Femur (tissue), 1 donor: Measurements from ENCODE around the gene MTA3.
A peak's percentile ranks its signal among the peaks of the same experiment; 100 is the strongest.

Source experiments
- DNase-seq: peaks from one replicate; pipeline ENCODE4 v3.0.0-alpha.2; 2017

MTA3 gene

DNA sequence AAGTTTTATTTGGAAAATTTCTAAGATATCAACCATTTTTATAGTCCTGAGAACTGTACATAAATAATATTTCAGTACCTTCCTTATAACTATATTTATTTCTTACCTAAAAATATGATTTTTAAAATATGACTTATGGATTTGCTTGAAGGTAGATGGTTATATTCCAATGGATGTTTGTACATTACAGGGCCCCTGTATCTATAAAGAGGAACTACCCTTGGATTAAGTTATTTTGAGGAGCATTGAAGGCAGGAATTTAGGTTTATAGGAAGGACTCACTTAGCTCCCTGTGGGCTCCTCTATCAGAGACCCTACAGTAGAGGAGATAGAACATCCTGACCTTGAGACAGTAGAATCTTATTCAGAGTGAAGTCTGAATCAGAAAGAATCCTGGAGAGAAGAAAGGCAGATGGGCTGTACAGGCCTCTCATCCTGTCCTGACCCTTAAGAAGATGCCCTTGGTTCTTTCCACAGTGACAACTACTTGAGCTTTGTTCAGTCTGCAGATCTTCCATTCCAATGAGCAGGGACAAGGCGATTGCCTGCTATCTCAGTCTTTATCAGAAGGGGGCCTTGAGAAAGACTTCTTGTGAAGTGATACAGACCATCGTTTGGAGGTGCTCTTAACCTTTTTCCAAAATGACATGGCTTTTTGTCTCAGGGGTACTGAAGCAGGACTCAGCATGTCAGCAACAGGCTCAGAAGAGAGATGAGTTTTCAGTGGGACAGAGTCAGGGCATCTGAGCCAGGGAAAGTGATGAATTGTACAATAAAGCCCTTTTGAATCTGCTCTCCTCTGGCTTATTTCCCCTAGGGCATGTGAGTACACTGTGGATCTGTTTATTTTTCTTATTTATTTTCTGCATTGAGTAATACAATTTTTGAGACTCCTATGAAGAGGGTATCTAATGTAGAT is 174.6 kb downstream of the MTA3 start:
- no peak for DNase-seq

DNA sequence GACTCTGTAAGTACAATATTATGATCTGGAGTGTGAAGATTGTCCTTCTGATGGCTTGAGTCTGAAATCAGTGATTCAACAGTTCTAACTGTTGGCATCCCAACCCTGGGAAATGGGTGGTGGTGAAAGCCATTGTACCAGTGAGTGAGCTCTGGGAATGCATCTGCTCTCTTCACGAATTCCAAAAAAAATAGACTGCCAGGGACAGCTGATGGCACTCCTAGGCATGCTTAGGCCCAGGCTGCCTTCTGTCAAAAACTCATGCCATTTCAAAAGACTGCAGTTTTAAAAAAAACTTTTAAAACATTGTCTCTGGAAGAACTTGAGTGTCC is 175.2 kb downstream of the MTA3 start:
- DNase-seq, result no peak

DNA sequence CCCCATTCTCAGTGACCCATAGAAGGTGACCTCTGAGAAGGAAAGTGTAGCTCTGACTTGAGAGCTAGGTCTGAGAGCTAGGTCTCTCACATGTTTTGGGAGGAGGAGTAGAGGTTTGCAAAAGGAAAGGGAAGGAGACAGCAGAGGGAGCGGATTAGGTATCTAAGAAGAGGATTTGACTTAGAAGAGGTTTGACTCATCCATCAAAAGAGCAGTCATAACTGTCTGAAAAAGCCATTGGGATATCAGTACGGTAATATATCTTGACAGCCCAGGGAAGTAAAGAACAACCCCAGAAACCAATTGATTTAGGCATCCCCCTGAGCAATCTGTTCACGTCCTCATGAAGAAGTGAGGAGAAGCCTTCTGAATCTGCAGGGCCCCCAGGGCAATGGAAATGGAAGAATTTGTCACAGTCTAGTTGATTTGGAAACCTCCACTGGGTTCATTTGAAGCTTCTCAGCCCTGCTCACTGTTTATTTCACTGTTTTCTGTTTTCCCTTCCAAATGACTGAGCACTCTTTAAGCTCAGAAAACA is 176.2 kb downstream of the MTA3 start:
- no peak for DNase-seq

DNA sequence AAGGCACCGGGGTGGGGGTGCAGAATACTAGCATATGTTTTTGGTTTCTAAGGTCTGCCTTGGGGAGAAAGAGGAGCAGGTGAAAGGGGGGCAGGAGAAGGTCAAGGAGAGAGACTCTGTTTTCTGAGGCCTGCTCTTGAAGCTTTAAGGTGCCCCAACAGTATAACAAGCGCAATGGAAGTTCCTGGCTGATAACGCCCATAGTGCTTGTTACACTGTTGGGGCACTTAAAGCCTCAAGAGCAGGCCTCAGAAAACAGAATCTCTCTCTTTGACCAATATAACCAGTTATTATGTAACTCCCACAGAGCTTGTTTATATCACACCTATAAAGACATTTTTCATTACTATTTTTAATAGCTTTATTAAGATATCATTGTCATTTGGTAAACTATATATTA is 179.0 kb downstream of the MTA3 start:
- no peak for DNase-seq

DNA sequence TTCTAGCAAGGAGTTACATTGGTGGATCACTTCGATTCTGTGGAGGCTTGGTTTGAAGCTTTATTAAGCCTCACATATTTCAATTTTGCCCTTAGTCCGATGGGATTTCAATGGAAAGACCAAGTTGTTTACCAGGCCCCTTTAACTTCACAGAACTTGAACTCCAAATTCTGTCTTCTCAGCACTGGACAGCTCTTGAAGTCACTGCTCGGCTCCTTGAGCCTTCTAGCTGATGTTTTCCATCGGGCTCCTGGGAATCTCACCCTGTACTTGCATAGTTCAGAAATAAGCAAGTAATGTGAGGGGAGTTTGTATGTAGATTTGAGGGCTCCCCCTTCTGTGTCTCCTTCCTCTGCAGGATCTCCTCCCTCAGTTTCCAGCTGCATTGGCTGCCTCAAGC is 180.4 kb downstream of the MTA3 start:
- DNase-seq, result no peak

DNA sequence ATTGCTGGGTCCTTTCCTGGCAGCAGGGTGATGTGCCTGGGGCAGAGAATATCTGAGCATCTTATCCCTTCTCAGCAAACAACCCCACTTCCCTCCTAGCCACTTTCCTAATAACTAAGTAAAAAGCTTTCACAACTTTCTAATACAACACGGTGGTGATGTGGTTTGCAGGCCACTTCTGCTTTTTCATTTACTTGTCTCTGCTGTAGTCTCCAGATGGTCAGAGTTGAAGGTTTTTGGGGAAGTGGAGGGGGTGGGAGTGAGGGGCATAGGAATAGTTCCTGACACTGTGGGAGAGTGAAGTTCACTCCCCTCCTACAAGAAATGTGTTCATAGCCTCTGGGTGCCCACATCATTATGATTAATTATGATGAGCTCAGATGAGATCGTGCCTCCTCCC is 183.9 kb downstream of the MTA3 start:
- DNase-seq, result peak; percentile 51

DNA sequence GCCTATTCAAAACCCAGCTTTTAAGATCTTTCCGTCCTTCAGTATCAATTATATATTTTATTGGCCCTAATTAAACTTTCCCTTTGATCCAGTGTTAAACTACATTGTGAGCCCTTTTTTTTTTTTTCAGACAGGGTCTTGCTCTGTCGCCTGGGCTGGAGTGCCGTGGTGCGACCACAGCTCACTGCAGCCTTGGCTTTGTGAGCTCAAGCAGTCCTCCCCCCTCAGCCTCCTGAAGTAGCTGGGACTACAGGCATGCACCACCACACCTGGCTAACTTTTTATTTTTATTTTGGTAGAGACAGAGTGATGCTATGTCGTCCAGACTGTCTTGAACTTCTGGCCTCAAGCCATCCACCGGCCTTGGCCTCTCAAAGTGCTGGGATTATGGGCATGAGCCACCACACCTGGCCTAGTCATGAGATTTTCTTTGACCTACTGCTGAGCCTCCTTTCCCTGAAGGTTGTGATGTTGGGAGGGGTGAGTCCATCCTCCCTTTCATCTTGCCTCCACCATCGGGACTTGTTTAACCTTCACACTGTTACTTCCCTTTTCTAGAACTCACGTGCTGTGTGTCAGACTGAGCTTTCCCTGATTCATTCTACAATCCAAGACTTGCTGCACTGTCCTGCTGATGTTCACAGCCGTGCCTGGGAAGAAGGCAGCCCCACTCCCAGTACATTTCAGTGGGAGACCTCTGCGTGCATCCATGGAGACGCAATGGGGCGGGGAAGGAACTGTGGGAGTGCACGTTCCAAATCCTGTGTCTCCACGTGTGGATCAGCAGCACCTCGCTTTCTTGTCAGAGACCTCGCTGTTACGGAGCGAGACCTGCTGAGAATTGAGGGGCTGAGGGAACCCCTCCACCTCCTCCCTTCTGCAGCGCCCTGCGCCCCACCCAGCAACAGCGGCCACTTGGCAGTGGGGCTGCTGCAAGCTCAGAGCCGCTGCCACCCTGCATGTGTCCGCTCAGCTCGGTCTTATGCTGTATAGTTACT is 184.7 kb downstream of the MTA3 start:
- no peak for DNase-seq

DNA sequence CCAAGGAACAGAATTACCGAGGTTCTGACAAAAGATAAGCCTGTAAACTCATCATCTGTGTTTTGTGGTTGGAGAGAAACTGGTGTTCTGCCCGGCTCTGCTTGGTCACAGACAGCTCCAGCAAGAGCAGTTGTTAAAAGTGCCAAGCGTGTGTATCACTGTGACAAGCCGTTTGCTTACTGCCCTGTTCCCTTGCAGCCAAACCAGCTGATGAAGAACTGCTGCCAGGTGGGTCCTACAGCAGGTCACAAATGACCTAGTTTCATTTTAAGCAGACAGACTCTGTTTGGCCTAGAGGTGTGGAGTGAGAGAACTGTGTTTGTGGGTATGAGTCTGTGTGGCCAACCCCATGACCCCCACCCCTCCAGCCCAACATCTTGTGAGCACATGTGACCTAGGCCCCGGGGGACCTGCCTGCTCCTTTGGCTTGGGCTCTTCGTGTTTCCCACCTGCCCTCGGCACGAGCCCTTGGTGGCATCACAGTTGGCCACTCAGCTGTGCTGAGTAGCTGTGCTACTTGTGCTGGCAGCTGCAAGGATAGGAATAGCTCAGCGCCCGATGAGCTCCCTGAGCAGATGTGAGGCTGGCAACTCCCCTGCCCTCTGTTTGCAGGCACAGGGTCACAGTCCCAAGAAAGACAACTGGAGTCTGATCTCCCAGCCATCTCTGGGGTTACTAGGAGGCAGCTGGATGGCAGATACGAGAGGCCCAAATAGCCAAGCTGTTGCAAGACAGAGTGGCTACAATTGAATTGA is 185.8 kb downstream of the MTA3 start:
- peak; percentile 86 for DNase-seq

DNA sequence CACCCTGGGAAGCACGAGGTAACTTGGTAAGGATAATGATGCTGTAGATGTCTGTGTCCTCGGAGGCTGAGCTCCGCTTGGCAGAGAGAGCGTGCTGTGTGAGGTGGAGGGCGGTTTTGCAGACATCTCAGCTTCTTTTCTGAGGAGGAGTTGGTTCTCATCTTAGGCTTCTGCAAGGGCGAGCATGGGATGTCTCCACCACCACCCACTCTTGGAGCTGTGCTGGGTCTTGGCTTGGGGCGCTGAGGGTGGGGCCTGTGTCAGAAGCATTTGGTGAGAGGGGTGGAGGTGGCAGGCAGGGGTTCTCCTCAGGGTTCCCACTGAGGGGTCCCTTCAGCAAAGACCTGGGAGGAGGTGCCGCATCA is 186.3 kb downstream of the MTA3 start:
- DNase-seq, result no peak

DNA sequence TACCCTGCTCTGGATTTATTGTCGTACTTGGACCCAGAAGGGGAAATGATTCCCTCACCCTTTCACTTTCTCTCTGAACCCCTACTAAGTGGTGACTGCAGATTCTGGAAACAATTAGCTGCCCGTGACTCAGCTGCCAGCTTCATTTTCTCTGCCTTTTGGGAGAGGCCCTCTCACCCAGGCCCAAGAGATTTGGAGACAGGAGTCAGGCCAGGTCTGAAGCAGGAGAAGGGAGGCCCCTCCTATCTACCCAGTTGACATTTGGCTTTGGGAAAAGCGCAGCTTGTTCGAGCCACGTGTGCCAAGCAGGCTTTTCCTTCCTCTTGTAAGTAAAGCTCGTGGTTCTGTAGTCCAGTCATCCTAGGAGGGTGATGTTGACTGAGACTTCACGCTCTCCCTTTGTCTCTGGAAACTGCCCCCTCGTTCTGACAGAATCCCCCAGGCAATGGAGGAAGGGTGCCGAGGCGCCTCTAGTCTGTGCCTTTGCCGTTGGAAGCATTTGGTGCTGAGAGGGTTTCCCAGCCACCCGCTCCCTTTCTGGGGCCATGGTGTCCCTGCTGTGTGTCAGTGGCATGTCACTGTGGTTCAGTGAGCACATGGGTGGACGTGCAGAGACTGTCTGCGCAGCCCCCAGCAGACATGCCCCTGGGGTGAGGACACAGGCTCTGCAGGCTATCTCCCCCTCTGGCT is 186.9 kb downstream of the MTA3 start:
- DNase-seq, result no peak

DNA sequence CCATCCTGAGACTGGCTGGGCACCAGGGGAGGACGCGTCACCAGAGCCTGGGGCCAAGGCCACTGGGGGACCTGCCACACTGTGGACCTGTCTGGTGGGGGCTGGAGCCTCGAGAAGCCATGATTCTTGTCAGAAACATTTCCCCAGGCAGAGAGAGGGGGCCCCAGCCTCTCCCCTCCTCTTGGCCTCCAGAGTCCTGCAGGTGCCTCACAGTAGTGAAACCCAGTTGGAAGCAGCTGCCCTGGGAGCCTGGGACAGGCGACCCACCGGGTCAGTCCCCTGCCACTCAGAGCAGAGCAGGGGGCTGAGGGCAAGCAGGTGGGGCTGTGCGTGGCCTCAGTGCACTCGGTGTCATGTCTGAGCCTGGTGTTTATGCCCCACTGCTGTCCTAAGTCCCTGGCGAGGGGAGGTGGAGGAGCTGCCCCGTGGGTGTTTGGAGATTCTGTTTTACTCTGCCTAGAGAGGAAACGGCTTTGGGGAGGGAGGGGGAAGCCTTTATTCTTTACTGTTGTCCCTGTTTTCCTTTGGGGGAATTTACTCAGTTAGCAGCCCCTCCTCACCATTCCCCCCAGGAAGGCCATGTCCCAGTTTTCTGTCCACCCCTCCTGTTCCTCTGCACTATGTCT is 187.8 kb downstream of the MTA3 start:
- no peak for DNase-seq

DNA sequence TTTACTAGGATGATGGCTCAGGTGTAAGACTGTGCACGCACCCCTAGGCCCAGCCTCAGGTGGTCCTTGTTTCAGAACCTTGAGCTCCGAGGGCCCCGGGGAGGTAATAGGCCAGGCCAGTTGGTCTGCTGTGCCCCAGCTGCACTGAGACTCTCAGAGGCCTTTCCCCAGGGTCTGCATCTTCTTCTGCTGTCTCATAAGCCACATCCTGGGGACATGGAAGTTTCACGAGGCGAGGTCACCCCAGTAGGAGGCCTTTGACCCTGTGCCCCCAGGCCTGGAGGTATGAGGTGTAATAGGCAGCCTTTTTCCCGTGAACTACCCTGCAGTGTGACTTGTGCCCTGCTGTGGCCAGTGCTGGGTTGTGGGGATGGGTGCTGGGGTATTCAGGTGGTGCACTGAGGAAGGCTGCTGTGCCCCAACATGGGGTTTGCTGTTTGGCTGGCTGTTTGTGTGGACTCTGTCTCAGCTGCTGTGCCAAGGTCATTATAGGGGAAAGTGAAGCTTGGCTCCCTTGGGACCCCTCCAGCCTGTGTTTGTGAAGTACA is 188.6 kb downstream of the MTA3 start:
- no peak for DNase-seq

DNA sequence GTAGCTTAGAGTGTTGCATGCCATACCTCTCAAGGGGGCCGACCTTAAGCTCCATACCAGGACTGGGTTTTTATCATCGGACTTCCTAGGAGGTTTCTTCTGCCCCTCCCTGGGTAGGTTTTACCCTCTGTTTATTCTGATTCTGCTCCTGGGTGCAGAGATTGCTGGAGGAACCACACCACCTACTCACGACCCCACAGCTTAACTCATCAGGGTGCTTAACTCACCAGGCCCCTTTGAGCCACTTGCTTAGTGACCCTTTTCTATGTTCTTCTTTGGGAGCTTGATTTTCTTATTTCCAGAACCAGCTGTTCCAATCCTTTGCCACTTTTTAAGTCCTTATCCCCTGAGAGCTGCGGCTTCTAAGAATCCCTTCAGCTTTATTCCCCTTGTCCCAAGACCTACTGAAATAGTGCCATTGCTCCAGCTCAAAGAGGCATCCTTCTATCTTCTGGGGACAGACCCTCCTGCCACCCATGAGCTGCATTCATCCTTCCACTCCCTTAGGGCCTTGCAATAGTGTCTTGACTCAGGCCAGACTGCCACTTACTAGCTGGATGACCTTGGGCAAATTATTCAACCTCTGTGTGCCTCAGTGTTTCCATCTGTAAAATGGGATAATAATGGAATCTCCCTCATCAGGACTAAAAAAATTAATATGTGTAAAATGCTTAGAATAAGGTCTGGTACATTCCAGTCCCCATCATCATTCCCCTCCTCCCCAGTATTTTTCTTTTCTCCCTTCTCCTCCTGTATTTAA is 189.7 kb downstream of the MTA3 start:
- no peak for DNase-seq

DNA sequence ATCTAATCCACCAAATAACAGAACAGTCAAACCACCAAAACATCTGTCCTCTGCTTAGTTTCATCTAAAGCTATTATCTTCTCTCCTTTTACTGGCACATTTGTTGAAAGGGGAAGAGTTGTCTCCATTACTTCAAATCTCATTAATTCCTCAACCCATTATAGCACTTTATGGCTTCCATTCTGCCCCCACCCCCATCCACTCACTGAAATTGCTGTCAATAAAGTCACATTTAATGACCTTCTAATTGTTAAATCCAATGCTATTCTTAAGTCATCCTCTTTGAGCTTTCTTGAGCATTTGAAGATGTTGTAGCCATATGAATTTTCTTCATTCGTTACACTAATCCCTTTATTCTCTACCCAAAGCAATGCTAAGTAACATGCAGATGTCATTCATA is 190.3 kb downstream of the MTA3 start:
- DNase-seq, result no peak

DNA sequence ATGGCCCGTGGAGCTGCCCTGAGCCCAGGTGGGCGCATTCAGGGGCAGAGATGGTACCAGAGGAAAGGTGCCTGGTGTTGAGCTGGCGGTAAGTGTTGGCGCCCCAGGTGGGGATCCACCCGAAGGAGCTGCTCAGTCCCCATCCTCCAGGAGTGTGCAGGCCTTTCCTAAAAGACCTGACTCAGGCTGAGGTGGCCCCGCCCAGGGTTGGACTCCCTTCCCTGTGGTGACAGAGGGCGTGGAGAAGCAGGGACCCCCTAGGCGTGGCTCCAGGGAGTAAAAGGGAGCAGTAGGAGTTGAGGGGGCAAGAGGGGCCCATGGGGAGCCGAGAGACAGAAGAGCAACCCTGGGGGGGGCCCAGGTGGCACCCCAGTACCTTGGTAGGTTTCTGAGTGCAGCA is 193.1 kb downstream of the MTA3 start:
- DNase-seq, result no peak

DNA sequence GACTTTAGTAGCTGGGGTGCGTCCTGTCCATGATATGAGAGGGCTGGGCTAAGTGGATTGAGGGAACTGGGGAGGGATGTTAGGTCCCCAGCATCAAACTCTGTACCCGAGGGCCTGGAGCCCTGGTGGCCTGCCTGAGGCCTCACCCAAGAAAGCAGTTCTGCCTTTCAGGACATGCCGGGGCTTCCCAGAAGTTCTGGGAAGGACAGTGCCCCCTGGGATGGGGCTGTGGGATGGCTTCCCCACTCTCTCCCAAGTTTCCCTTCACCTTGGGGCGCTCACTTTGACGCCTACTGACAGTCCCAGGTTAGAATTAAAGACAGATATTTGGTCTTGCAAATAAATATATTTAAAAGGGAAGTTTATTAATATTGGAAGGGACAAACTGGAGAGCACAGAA is 193.7 kb downstream of the MTA3 start:
- no peak for DNase-seq

DNA sequence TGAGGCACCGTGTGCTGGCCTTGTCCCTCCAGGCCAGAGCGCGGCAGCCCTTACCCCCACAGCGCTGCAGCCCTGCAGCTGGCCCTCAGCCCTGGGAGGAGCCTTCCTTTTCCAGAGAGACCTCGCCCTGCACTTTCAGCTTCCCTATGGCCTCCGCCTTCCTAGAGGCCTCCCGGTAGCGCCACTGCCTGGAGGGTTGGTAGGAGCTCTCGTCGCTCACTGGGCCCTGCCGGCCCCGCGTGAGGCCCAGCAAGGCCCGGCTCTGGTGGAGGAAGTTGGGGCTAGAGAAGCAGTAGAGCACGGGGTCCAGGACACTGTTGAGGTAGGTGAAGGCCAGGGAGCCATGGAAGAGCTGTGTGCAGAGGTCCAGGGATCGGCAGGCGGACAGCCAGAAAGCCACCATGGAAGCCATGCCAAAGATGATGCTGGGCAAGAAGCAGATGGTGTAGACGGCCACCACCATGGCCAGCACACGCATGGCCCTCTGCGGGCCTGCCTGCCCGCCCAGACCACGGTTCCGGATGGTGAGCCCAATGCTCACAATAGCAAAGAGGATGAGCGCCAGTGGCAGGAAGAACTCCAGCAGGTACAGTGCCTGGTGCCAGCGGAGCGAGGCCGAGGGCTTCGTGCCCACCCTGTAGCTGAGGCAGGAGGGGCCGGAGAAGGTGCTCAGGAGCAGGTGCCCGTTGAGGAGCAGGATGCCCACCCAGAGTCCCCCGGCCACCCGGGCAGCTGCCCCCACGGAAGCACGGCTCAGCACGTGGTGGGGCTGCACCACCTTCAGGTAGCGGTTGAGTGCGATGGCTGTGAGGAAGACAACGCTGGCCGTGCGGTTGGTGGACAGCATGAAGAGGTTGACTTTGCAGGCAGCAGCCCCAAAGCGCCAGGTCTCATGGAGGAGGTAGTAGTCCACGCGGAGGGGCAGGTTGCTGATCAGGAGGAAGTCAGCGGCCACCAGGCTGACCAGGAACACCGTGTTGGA is 194.7 kb downstream of the MTA3 start:
- DNase-seq, result no peak

DNA sequence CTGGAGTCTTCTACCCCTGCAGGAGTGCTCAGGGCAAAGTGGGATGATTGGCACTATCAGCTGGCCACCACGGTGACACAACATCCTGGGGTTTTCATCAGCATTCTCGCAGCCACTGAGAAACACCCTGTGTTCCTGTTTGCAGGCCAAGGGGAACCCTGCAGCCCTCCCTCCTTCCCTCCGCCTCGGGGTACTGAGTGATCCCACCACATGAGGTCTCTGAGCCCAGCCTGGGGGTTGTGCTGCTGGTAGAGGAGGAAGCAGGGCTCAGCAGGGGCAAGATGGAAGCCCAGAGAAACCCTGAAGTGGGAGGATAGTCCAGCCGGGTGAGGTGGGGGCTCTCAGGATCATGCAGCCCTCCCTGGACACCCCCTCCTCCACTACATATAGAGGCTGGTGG is 195.7 kb downstream of the MTA3 start, which contains the start of gene OXER1:
Gene OXER1, minus strand, starts transcription at position 40 of the 400 bp plus-strand sequence. CDS start 73 bp downstream, outside the sequence.
- DNase-seq, result peak; percentile 37

DNA sequence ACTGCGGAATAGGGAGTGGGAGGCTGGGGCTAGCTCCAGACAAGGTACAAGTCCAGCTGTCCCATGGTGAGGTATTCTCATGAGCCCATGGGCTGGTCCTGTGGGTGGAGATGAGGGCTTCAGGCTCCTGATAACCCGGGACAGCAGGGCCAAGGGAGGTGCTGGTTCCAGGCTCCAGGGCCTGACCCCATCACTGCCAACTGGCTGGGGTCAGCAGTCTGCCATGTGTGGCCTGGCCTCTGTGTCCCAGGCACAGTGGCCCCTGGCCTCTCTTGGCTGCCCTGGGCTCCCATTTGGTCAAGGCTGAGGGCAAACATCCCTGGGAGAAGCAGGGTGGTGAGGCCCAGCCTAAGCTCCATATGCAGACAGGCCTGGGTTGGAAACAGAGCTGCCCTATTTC is 196.5 kb downstream of the MTA3 start:
- DNase-seq, result no peak
